ENCODE results near the gene TNS3. TPM values are rescaled to one million over a fixed set of nuclear protein-coding genes. Genes with fewer than 3 reads are reported as not detected.

Gene TNS3
- total RNA-seq, 1 donor from 2014 or later = 120 TPM

DNA sequence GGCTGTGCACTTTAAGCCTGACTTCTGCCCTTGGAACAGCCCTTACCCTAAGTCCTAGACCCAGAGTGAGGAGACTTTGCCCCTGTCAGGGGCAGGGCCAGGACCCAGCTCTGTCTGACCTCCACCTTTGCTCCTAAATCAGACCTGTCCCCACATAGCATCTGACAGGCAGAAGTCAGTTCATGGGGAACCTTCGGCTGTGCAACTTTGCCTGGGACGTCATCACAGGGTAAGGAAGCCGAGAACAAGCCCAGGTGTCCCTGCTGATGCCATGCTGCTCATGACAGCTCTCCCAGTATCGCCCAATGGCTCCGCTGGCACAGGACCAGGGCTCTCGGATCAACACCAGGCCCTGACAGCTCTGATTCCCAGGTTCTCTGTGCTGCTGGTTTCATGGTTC is 55.4 kb downstream of the TNS3 start:
- H3K4me3 Mint-ChIP-seq (ENCODE audit: low read depth) = no peak overlapping the region
- no peaks in the 10 kb centered on the region for H3K27me3 Mint-ChIP-seq
- TF ChIP-seq, protein P1, sequence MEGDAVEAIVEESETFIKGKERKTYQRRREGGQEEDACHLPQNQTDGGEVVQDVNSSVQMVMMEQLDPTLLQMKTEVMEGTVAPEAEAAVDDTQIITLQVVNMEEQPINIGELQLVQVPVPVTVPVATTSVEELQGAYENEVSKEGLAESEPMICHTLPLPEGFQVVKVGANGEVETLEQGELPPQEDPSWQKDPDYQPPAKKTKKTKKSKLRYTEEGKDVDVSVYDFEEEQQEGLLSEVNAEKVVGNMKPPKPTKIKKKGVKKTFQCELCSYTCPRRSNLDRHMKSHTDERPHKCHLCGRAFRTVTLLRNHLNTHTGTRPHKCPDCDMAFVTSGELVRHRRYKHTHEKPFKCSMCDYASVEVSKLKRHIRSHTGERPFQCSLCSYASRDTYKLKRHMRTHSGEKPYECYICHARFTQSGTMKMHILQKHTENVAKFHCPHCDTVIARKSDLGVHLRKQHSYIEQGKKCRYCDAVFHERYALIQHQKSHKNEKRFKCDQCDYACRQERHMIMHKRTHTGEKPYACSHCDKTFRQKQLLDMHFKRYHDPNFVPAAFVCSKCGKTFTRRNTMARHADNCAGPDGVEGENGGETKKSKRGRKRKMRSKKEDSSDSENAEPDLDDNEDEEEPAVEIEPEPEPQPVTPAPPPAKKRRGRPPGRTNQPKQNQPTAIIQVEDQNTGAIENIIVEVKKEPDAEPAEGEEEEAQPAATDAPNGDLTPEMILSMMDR (IDR thresholded peaks at IDR 0.05; ENCODE audit: unreplicated experiment) = no peak
- no peak for DNase-seq (ENCODE audit: low spot score, unreplicated experiment)
- H3K4me1 Mint-ChIP-seq (ENCODE audit: low read depth) = peaks cover 15% of the 10 kb centered on the region
- peaks cover 30% of the 10 kb centered on the region for H3K36me3 Mint-ChIP-seq (ENCODE audit: insufficient read depth)
- H3K27ac Mint-ChIP-seq = no peak overlapping the region
- peaks cover 3% of the 10 kb centered on the region for H3K9me3 Mint-ChIP-seq (ENCODE audit: low read depth)

DNA sequence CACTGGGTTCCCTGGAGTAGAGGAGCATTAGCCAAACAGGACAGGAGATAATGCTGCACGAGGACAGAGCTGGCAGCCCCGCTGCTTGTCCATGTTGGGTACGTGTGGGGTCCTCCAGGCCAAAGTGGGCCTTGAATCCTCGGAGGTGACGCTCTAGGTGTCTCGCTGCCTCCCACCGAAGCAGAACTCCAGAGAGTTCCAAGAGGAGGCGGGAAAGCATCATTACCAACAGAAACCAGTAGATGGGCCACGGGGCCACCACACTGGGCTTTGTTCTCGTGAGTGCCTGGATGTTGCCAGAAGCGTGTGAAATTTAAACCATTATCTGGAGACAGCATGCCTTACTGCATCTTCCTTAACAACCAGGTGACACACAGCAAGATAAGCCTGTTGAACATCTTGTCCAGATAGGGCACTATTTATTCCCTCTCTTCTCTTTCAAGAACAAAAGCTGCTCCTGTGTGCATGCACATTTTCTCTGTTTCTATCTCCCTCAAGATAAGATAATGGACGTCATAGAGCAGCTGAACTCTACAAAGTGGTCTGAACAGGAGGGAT is 56.8 kb downstream of the TNS3 start:
- TF ChIP-seq, protein P1 (IDR thresholded peaks at IDR 0.05; ENCODE audit: unreplicated experiment) = no peak
- no peak overlapping the region for H3K4me3 Mint-ChIP-seq (ENCODE audit: low read depth)
- H3K36me3 Mint-ChIP-seq (ENCODE audit: insufficient read depth) = peaks cover 30% of the 10 kb centered on the region
- no peak for DNase-seq (ENCODE audit: low spot score, unreplicated experiment)
- peaks cover 1% of the 10 kb centered on the region for H3K9me3 Mint-ChIP-seq (ENCODE audit: low read depth)
- H3K27ac Mint-ChIP-seq = no peak overlapping the region
- peaks cover 16% of the 10 kb centered on the region for H3K4me1 Mint-ChIP-seq (ENCODE audit: low read depth)
- H3K27me3 Mint-ChIP-seq = no peaks in the 10 kb centered on the region

DNA sequence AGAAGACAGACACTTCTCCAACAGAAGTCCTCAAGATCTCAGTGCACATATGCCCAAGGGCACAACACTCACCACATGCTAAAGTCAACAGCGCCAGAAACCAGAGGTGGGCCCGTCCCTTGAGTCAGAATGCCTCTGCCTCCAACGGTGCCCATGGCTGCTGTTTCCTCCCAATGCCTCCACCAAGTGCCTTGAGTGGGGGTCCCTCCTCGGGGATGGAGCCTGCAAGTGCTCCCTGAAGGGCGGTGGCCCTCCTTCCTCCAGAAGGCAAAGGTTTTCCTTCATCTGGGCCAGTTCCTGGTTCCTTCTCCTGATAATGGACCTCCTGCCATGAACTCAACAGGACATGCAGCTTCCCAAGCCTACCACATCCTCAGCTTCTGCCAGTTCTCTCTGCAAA is 58.5 kb downstream of the TNS3 start:
- Mint-ChIP-seq H3K27me3 (no peaks in the 10 kb centered on the region), H3K9me3 (ENCODE audit: low read depth) (no peaks in the 10 kb centered on the region), H3K36me3 (ENCODE audit: insufficient read depth) (peaks cover 23% of the 10 kb centered on the region), H3K4me3 (ENCODE audit: low read depth) (no peak overlapping the region), H3K27ac (no peak overlapping the region), H3K4me1 (ENCODE audit: low read depth) (peaks cover 15% of the 10 kb centered on the region)
- DNase-seq (ENCODE audit: low spot score, unreplicated experiment) = no peak
- TF ChIP-seq, protein P1 (IDR thresholded peaks at IDR 0.05; ENCODE audit: unreplicated experiment) = no peak

DNA sequence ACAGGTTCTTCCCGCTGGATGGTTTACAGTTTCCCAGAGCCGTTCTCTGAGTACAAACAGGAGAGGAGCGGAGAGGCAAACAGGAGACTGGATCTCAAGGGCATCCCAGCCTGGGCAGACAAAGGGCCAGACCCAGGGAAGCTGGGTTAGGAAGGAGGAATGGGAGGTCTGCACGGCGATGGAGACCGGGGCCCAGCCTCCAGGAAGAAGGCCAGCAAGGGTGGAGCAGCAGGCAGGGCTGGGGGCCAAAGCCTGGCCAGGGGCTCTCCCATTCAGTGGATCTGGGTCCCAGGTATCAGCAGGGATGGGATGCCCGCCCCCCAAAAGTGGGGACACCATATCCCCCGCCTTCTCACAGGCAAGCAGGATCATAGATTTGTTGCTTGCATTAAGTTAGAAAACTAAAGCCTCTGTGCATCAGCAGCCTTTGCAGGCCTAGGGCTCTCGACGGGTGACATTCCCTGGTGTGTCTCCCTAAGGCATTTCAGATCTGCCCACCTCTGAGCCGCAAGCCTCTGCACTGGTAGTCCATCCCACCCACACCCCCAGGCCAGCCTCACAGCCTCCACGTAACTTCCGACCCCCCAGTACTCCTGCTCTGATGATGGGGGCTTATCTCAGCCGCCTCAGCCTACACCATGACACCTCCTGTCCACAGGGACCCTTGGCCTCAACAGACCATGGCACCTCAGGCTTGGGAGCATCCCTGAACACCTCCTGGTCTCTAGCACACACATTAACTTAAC is 59.9 kb downstream of the TNS3 start:
- TF ChIP-seq, protein P1 (IDR thresholded peaks at IDR 0.05; ENCODE audit: unreplicated experiment) = no peak
- no peak for DNase-seq (ENCODE audit: low spot score, unreplicated experiment)
- Mint-ChIP-seq H3K27ac (peak overlapping the region; percentile 50), H3K27me3 (no peaks in the 10 kb centered on the region), H3K4me3 (ENCODE audit: low read depth) (no peak overlapping the region), H3K4me1 (ENCODE audit: low read depth) (peaks cover 28% of the 10 kb centered on the region), H3K9me3 (ENCODE audit: low read depth) (no peaks in the 10 kb centered on the region), H3K36me3 (ENCODE audit: insufficient read depth) (peaks cover 31% of the 10 kb centered on the region)

DNA sequence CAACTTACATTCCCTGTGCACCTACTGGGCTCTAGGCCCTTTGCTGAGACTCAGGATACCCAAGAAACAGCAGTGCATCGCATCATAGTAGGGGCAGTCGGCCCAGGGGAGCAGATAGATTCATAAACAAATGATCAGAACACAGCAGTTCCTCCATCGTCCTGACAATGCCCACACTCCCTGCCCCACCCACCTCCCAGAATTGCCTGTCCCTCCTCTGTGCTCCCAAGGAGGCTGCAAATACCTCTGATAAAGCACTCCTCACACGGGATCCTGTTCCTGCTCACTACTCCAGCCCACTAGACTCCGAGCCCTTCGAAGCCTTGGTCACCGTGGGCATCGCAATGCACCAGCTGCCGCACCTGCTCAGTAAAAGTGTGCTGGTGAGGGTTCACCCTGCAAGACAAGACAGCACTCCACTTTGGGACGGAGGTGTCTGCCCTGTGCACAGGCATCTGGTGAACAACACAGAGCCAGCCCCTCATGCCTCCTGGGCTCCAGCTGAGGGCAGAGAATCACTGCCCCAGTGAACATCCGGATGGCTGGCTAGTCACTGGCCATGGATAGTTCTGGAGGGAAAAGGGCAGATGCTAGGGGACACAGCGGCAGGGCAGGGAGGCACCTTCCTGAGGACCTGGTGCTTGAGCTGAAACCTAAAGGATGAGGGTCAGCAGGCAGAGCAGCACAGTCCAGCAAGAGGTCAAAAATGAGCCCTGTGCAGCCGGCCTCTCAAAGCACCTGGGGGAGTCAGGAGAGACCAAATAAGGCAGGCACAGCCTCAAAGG is 60.7 kb downstream of the TNS3 start:
- H3K36me3 Mint-ChIP-seq (ENCODE audit: insufficient read depth) = peaks cover 30% of the 10 kb centered on the region
- peak overlapping the region; percentile 50 for H3K27ac Mint-ChIP-seq
- H3K4me3 Mint-ChIP-seq (ENCODE audit: low read depth) = no peak overlapping the region
- no peaks in the 10 kb centered on the region for H3K9me3 Mint-ChIP-seq (ENCODE audit: low read depth)
- peaks cover 28% of the 10 kb centered on the region for H3K4me1 Mint-ChIP-seq (ENCODE audit: low read depth)
- no peak for DNase-seq (ENCODE audit: low spot score, unreplicated experiment)
- no peaks in the 10 kb centered on the region for H3K27me3 Mint-ChIP-seq
- TF ChIP-seq, protein P1 (IDR thresholded peaks at IDR 0.05; ENCODE audit: unreplicated experiment) = no peak

All from progenitor cell of endocrine pancreas (in vitro differentiated cells).